ENCODE data around the gene KAT2B.

GRCh38 chr3:20154078-20154477 lies 113.8 kb downstream of the KAT2B start:
- TF ChIP-seq CTCF (IDR thresholded peaks at IDR 0.05) (no peak), EP300 (IDR thresholded peaks at IDR 0.05) (no peak)
